Left cardiac atrium (tissue), 4 donors: Measurements from ENCODE around the gene LARGE1. TPM values are rescaled to one million over a fixed set of nuclear protein-coding genes. Genes with fewer than 3 reads are reported as not detected.
A peak's percentile ranks its signal among the peaks of the same experiment; 100 is the strongest.

ENCODE experiments used
- ATAC-seq, 2 donors: fragments of 200-7000 bp; cut with Tn5 transposase; one replicate each; pipeline ENCODE4 v1.9.1; 2020; ENCODE audit warnings: mild to moderate bottlenecking in 2 of 2, moderate library complexity in 2 of 2
- DNase-seq: peaks from one replicate; pipeline ENCODE4 v3.0.0-alpha.2; 2020
- intact Hi-C, 2 donors: fragments of 100-400 bp; cut with DNase I; formaldehyde crosslinking; loops; one replicate each; pipeline versions ENCODE4 v1.14.1 to v1.15.1; 2022 to 2023
- total RNA-seq, 2 donors: library from RNA; stranded (reverse); fragmentation: NEBNext Ultra II Directional; extraction: Animal tissue kit (Norgen Biotek cat#: 25700); gene quantifications; one replicate each; pipeline ENCODE4 v1.2.1, GENCODE V29; 2021
- donor health status: DM: no; HTN: yes; CAD: no.
- donor health status: DM: no; HTN: yes; CAD: no; lungs with severe emphysema.
- donor health status: DM: yes; HTN: yes; CAD: no.
- donor health status: Dilated cardiomyopathy.

The LARGE1 gene
- total RNA-seq, 2 donors from 2014 or later, result 66.5 to 103 TPM

DNA sequence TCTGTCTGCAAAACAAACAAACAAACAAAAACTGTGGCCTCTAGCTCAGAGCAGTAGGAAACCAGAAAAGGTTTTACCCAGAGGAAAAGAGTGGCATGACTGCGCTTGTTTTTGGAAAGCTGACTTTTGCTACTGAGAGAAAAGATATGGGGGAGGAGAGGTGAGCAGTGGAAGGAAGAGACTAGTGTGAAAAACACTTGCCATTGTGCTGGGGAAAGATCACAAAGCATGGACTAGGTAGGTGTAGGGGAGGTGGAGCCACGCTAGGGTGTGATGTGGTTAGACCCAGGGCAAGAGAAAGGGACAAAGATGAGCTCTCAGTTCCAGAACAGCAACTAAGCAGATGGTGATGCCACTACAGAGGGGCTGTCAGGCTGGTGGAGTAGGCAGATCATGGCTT is 319.2 kb downstream of the LARGE1 start:
- no peak for DNase-seq
- no peak for ATAC-seq
- intact Hi-C loops, result no loop called here

DNA sequence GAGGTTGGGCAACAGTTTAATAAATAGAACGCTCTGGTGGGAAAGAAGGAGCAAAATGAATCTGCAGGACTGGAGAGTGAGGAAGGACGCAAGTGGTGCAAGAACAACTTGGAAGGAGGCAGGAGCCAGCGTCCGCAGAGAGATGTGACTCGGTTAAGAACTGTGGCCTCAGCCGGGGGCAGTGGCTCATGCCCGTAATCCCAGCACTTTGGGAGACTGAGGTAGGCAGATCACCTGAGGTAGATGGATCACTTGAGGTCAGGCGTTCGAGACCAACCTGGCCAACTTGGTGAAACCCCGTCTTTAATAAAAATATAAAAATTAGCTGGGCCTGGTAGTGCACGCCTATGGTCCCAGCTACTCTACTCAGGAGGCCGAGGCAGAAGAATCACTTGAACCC is 319.7 kb downstream of the LARGE1 start:
- no peak for DNase-seq
- intact Hi-C loops, result no loop called here

GRCh38 chr22:33600113-33600512 is 320.2 kb downstream of the LARGE1 start:
- no peak for ATAC-seq
- no peak for DNase-seq
- intact Hi-C loops, result no loop called here

More for the DNA sequence above, 319.7 kb downstream of the LARGE1 start:
- no peak for ATAC-seq

GRCh38 chr22:33599596-33599995 is 320.7 kb downstream of the LARGE1 start:
- intact Hi-C loops, result no loop called here
- ATAC-seq (no peak), DNase-seq (no peak)

GRCh38 chr22:33598821-33599220 is 321.5 kb downstream of the LARGE1 start:
- intact Hi-C loops, result no loop called here
- DNase-seq (no peak), ATAC-seq (no peak)

GRCh38 chr22:33597274-33597985 is 322.8 kb downstream of the LARGE1 start:
- intact Hi-C loops, result no loop called here
- ATAC-seq (no peak), DNase-seq (no peak)

- no peak for DNase-seq
- intact Hi-C loops, result no loop called here
Observed at GRCh38 chr22:33593818-33594217, 326.5 kb downstream of the LARGE1 start.

GRCh38 chr22:33591946-33592345 is 328.3 kb downstream of the LARGE1 start:
- intact Hi-C loops, result no loop called here
- no peak for DNase-seq
- ATAC-seq, result no peak

More at GRCh38 chr22:33593818-33594217, 326.5 kb downstream of the LARGE1 start:
- no peak for ATAC-seq

DNA sequence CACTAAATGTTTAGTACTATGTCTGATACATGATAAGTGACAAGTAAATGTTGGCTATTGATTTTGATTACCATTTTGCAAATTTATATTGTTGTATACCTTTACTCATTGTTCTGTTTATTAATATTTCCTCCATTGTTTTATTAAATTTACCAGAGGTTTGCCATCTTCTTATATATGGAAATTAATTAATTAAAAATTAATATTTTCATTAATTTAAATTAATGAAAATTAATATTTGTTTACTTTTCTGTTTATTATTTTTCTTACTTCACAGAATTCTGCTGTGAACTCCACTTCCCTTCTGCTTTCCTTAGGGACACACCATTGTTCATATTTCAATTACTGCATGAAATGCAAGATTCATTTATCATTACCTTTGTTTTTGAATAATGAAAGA is 331.0 kb downstream of the LARGE1 start:
- no peak for DNase-seq
- intact Hi-C loops, result loop anchor here in 1 of 2 donors (10.0 kb wide), 1 partner anchor 84 kb away; no protein-coding TSS in a partner anchor
- no peak for ATAC-seq

DNA sequence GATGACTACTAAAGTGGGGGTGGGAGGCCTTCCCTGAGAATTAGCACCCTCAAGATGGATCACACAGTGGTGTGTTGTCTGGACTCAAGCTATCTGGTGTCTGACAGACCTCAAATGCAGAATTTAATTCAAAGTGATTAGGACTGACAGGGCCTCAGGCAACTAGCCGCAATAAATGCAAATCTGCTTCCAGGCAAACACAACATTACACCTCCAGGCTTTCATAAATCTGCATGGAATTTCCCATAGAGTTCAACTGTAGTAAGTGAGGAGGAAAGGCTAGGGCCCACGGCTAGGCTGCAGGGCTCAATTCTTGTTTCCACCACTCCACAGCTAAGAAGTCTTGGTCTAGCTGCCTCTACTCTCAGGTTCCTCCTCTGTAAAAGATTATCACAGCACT is 331.4 kb downstream of the LARGE1 start:
- ATAC-seq (no peak), DNase-seq (no peak)
- intact Hi-C loops, result loop anchor here in 1 of 2 donors (10.0 kb wide), 1 partner anchor 84 kb away; no protein-coding TSS in a partner anchor

DNA sequence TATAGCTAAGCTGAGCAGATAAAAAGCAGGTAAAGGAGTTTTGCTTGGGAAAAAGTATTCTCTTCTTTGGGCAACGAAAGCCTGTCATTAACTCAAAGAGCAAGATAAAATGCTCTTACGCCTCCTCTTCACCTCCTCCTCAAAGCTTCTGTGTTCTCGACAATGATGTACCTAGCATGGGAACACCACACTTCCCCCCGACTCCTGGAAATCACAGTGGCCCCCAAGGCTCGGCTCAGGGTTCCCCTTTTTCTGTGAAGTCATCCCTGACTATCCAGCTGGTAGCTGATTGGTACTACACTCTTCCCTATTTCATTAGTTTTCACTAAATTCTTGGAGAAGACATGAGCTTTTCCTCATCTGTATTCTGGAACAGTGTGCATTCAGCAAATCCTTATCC is 336.1 kb downstream of the LARGE1 start:
- intact Hi-C loops, result loop anchor here in 1 of 2 donors (10.0 kb wide), 1 partner anchor 79 kb away; no protein-coding TSS in a partner anchor
- DNase-seq, result no peak
- ATAC-seq, result no peak

- DNase-seq (no peak), ATAC-seq (no peak)
- intact Hi-C loops, result loop anchor here in 1 of 2 donors (10.0 kb wide), 1 partner anchor 78 kb away; no protein-coding TSS in a partner anchor
Observed at GRCh38 chr22:33582822-33583400, 337.4 kb downstream of the LARGE1 start.

GRCh38 chr22:33580310-33580709 is 340.0 kb downstream of the LARGE1 start:
- intact Hi-C loops, result loop anchor here in 1 of 2 donors (10.0 kb wide), 1 partner anchor 76 kb away; no protein-coding TSS in a partner anchor
- no peak for DNase-seq
- ATAC-seq, result no peak

DNA sequence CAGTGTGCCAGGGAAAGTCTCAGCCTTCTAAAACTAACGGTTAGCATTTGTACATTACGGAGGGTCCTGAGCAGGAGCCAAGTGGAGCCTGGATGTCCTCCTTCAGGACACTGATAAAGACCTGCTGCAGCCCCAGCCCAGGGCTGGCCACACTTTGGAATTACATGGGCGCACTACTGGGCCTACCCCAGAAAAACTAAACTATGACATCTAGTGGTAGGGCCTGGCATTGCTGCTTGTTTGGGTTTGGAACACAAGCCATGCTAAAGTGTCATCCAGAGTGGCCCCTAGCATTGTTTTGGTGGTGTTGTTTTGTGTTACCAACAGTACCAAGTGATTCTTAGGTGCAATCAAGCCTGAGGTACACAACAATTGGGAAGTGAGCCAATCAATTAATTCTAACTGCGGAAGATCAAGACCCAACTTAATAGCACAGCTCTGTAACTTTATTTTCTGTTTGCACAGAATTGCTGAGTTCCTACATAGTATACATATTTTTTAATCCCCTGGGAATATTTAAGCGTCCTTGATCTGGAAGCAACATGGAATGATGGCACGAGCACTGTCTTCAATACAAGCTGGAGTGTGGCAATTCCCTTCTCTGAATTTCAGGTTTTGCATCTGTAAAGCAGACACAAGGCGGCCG is 340.7 kb downstream of the LARGE1 start:
- DNase-seq, result peak; percentile 47
- ATAC-seq, result peak; percentile 87 to 90
- intact Hi-C loops, result loop anchor here (2.0 to 10.0 kb wide), 5 partner anchors 55 to 277 kb away; no protein-coding TSS in a partner anchor

GRCh38 chr22:33578752-33579151 is 341.5 kb downstream of the LARGE1 start:
- no peak for ATAC-seq

DNA sequence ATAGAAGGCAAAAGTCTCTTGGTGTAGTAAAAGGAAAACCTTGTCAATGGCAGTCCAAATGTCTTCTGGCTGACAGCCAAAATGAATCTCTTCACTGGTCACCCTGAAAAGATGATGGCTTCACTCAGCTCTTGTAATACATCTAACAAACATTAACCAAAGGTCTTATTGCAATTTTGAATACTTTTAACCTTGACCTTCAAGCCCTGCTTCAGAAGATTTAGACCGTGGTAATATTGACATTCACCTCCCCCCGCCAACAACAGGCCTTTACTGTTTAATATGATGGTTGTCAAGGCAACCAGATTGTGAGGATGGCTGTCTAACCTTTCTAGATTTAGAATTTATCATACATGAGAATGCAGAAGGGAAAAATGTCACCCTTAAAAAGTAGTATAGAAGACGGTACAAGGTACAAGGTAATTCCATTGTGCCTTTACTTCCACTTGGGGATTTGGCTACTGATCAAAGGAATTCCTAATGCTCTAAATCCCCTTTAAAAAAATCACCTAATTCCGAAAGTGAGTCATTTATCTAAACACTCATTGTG is 342.3 kb downstream of the LARGE1 start:
- ATAC-seq, result no peak
- no peak for DNase-seq
- intact Hi-C loops, result loop anchor here (2.0 to 10.0 kb wide), 4 partner anchors 53 to 276 kb away; no protein-coding TSS in a partner anchor

More at GRCh38 chr22:33578752-33579151, 341.5 kb downstream of the LARGE1 start:
- intact Hi-C loops, result loop anchor here (2.0 to 10.0 kb wide), 4 partner anchors 54 to 276 kb away; no protein-coding TSS in a partner anchor
- DNase-seq, result no peak

DNA sequence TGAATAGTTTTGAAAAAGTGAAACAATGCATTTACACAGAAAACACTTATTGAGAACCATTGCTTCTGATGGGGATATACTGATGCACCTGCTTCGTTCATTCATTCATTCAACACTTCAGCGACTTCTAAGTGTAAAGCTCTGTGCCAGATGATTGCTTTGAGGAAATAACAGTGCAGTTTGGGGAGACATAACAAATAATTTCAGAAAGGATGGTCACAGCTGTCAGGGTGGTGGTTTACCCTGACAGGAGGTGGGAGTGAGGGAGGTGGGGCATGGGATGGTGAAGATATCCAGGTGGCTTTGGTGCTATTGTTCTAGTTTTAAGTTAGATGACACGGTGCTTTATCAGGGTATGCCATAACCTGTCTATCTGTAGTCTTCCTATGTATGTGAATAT is 344.1 kb downstream of the LARGE1 start:
- intact Hi-C loops, result loop anchor here (5.0 to 10.0 kb wide), 3 partner anchors 51 to 274 kb away; no protein-coding TSS in a partner anchor
- ATAC-seq (no peak), DNase-seq (no peak)

DNA sequence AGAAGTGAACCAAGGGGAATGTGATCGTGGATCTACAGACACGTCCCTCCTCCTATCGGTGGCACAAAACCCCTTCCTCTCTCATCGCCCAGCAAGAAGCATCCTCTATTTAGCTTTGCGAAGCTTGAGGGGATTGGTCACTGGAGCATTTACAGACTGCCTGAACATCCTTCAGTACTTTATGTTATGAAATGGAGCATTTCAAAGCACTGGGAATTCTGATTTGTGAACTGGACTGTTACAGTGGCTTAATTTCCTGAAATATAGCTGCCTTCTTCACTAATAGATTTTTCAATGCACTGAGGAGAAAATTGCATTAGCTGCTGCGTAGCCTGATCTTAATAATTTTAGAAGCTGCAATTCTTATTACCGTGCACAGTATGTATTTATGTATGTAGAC is 344.5 kb downstream of the LARGE1 start:
- DNase-seq (no peak), ATAC-seq (no peak)
- intact Hi-C loops, result loop anchor here (5.0 to 10.0 kb wide), 3 partner anchors 51 to 273 kb away; no protein-coding TSS in a partner anchor

- ATAC-seq, result no peak
- no peak for DNase-seq
- intact Hi-C loops, result loop anchor here (5.0 to 10.0 kb wide), 3 partner anchors 50 to 273 kb away; no protein-coding TSS in a partner anchor
Observed at GRCh38 chr22:33575041-33575440, 345.2 kb downstream of the LARGE1 start.
